Urinary bladder (tissue), 4 donors: ENCODE data around the gene LYST. TPM values are rescaled to one million over a fixed set of nuclear protein-coding genes. Genes with fewer than 3 reads are reported as not detected.
"Not testable (repeated sequence)": the region's sequence is repeated elsewhere in the genome, so short reads cannot be mapped to it uniquely, and the experiment has no call there.

Experiments used
- DNase-seq: peaks from one replicate; pipeline ENCODE4 v3.0.0-alpha.2; 2015; ENCODE audit errors: extremely low spot score
- H3K27ac ChIP-seq: one replicate; pipeline ENCODE4 v1.5.1; 2013; ENCODE audit warnings: low read depth, mild to moderate bottlenecking, moderate library complexity
- H3K36me3 ChIP-seq: one replicate; pipeline ENCODE4 v1.6.1; 2013; ENCODE audit warnings: mild to moderate bottlenecking, moderate library complexity; ENCODE audit not compliant: insufficient read depth
- H3K4me1 ChIP-seq: one replicate; pipeline ENCODE4 v1.6.1; 2013; ENCODE audit warnings: mild to moderate bottlenecking, moderate library complexity; ENCODE audit not compliant: insufficient read depth
- H3K4me3 ChIP-seq: one replicate; pipeline ENCODE4 v1.5.1; 2013; ENCODE audit warnings: low read depth, low read length
- WGBS: extraction: QIAGEN DNeasy Blood & Tissue Kit; methylation state at CpG from one replicate; pipeline ENCODE4 v1.1.7; 2013; 5-methylcytosine and 5-hydroxymethylcytosine counted together
- polyA plus RNA-seq: library from polyadenylated mRNA; stranded (reverse); fragments of 200-250 nt; gene quantifications from one replicate; pipeline ENCODE4 v1.2.3, GENCODE V29; 2013
- total RNA-seq: library from RNA; depleted of rRNA; stranded (reverse); fragments of >200 nt; gene quantifications from one replicate; pipeline ENCODE4 v1.2.3, GENCODE V29; 2014
- donor health status: healthy with polysubstance abuse.
- donor health status: healthy.

The LYST gene
- total and polyA plus RNA-seq, 2 donors: 10.6 to 62.7 TPM

- DNase-seq: no peak
- Histone ChIP-seq H3K4me3 (no peak overlapping the region), H3K4me1 (no peaks in the 10 kb centered on the region), H3K36me3 (no peaks in the 10 kb centered on the region), H3K27ac (no peak overlapping the region)
- 61% methylated on average over 1 of the region's 1 CpG for WGBS
Observed at GRCh38 chr1:235859789-235860188, 6.9 kb downstream of the LYST start.

GRCh38 chr1:235858766-235859165 is 7.9 kb downstream of the LYST start:
- Histone ChIP-seq H3K4me1 (no peaks in the 10 kb centered on the region), H3K4me3 (no peak overlapping the region), H3K27ac (no peak overlapping the region), H3K36me3 (no peaks in the 10 kb centered on the region)
- DNase-seq: no peak
- WGBS: 83% methylated on average over 1 of the region's 1 CpG

- H3K27ac ChIP-seq: no peak overlapping the region
- H3K36me3 ChIP-seq: no peaks in the 10 kb centered on the region
- WGBS: 38% methylated on average over 2 of the region's 2 CpGs
- no peak for DNase-seq
- no peak overlapping the region for H3K4me3 ChIP-seq
- H3K4me1 ChIP-seq: no peaks in the 10 kb centered on the region
Observed at GRCh38 chr1:235857756-235858155, 8.9 kb downstream of the LYST start.

GRCh38 chr1:235855811-235856429 is 10.8 kb downstream of the LYST start:
- H3K4me3 ChIP-seq: no peak overlapping the region
- no peaks in the 10 kb centered on the region for H3K36me3 ChIP-seq
- no peaks in the 10 kb centered on the region for H3K4me1 ChIP-seq
- no peak for DNase-seq
- 88% methylated on average over 1 of the region's 1 CpG for WGBS
- H3K27ac ChIP-seq: no peak overlapping the region

- no peak for DNase-seq
- no peaks in the 10 kb centered on the region for H3K36me3 ChIP-seq
- H3K4me1 ChIP-seq: no peaks in the 10 kb centered on the region
- H3K27ac ChIP-seq: no peak overlapping the region
- H3K4me3 ChIP-seq: no peak overlapping the region
- 91% methylated on average over 3 of the region's 3 CpGs for WGBS
Observed at GRCh38 chr1:235854347-235854746, 12.4 kb downstream of the LYST start.

- Histone ChIP-seq H3K4me3 (no peak overlapping the region), H3K4me1 (no peaks in the 10 kb centered on the region), H3K36me3 (no peaks in the 10 kb centered on the region), H3K27ac (no peak overlapping the region)
- 88% methylated on average over 7 of the region's 7 CpGs for WGBS
- no peak for DNase-seq
Observed at GRCh38 chr1:235853653-235854052, 13.1 kb downstream of the LYST start.

- H3K36me3 ChIP-seq: no peaks in the 10 kb centered on the region
- DNase-seq: no peak
- 45% methylated on average over 3 of the region's 3 CpGs for WGBS
- no peak overlapping the region for H3K4me3 ChIP-seq
- H3K4me1 ChIP-seq: no peaks in the 10 kb centered on the region
- H3K27ac ChIP-seq: no peak overlapping the region
Observed at GRCh38 chr1:235852887-235853286, 13.8 kb downstream of the LYST start.

GRCh38 chr1:235851939-235852338 is 14.8 kb downstream of the LYST start:
- WGBS: 94% methylated on average over 3 of the region's 3 CpGs

GRCh38 chr1:235848251-235848650 is 18.5 kb downstream of the LYST start:
- 94% methylated on average over 3 of the region's 3 CpGs for WGBS
- H3K36me3 ChIP-seq, H3K27ac ChIP-seq, H3K4me3 ChIP-seq, DNase-seq, H3K4me1 ChIP-seq: not testable (repeated sequence)

More at GRCh38 chr1:235851939-235852338, 14.8 kb downstream of the LYST start:
- Histone ChIP-seq H3K27ac (no peak overlapping the region), H3K36me3 (no peaks in the 10 kb centered on the region), H3K4me3 (no peak overlapping the region), H3K4me1 (no peaks in the 10 kb centered on the region)
- DNase-seq: no peak

- H3K4me1 ChIP-seq, DNase-seq, H3K36me3 ChIP-seq, H3K4me3 ChIP-seq, H3K27ac ChIP-seq: not testable (repeated sequence)
- WGBS: 40% methylated on average over 5 of the region's 5 CpGs
Observed at GRCh38 chr1:235845656-235846107, 21.0 kb downstream of the LYST start.

GRCh38 chr1:235844776-235845175 is 21.9 kb downstream of the LYST start:
- Histone ChIP-seq H3K36me3 (no peaks in the 10 kb centered on the region), H3K4me3 (no peak overlapping the region), H3K27ac (no peak overlapping the region), H3K4me1 (peaks cover 3% of the 10 kb centered on the region)
- DNase-seq: no peak
- WGBS: 95% methylated on average over 3 of the region's 3 CpGs

GRCh38 chr1:235843461-235843961 is 23.2 kb downstream of the LYST start:
- WGBS: 43% methylated on average over 2 of the region's 2 CpGs
- no peaks in the 10 kb centered on the region for H3K36me3 ChIP-seq
- DNase-seq: no peak
- H3K27ac ChIP-seq: no peak overlapping the region
- H3K4me1 ChIP-seq: peaks cover 3% of the 10 kb centered on the region
- no peak overlapping the region for H3K4me3 ChIP-seq

- H3K27ac ChIP-seq: no peak overlapping the region
- H3K4me3 ChIP-seq: no peak overlapping the region
- WGBS: 92% methylated on average over 1 of the region's 1 CpG
- no peaks in the 10 kb centered on the region for H3K36me3 ChIP-seq
- peaks cover 3% of the 10 kb centered on the region for H3K4me1 ChIP-seq
- no peak for DNase-seq
Observed at GRCh38 chr1:235841938-235842545, 24.7 kb downstream of the LYST start.

- DNase-seq: no peak
Observed at GRCh38 chr1:235838021-235838420, 28.7 kb downstream of the LYST start.

More at GRCh38 chr1:235838021-235838420, 28.7 kb downstream of the LYST start:
- H3K36me3 ChIP-seq: no peaks in the 10 kb centered on the region
- no peaks in the 10 kb centered on the region for H3K4me1 ChIP-seq
- 83% methylated on average over 1 of the region's 1 CpG for whole genome bisulfite sequencing
- H3K27ac ChIP-seq: no peak overlapping the region
- H3K4me3 ChIP-seq: no peak overlapping the region
